Neural cell (in vitro differentiated cells): ENCODE results near the gene KRTAP3-3. TPM values are rescaled to one million over a fixed set of nuclear protein-coding genes. Genes with fewer than 3 reads are reported as not detected.

ENCODE experiments used
- H2AFZ ChIP-seq: fragments of 200-600, 300-800 bp; sonication (generic), shearing (Covaris generic); 2 replicates; pipeline ENCODE4 v1.6.0; 2014; ENCODE audit warnings: low read depth, mild to moderate bottlenecking, antibody characterized with exemption, low read length, moderate library complexity
- H3F3A ChIP-seq: fragments of 200-600 bp; shearing (Covaris generic); 2 replicates; pipeline ENCODE4 v1.6.1; 2016; ENCODE audit warnings: mild to moderate bottlenecking, moderate library complexity, mixed read lengths, antibody characterized with exemption, low read length; ENCODE audit not compliant: insufficient read depth, poor library complexity, severe bottlenecking
- H3K27ac ChIP-seq: fragments of 200-600, 300-800 bp; sonication (generic), shearing (Covaris generic); 2 replicates; pipeline ENCODE4 v1.5.1; 2014; ENCODE audit warnings: mild to moderate bottlenecking, low read length, moderate library complexity
- H3K27me3 ChIP-seq: fragments of 300-800, 200-600 bp; sonication (generic), shearing (Covaris generic); 2 replicates; pipeline ENCODE4 v1.6.0; 2014; ENCODE audit warnings: mild to moderate bottlenecking, low read depth, low read length, moderate library complexity; ENCODE audit not compliant: insufficient read depth
- H3K36me3 ChIP-seq: fragments of 300-800, 200-600 bp; sonication (generic), shearing (Covaris generic); 2 replicates; pipeline ENCODE4 v1.5.1; 2014; ENCODE audit warnings: mild to moderate bottlenecking, antibody characterized with exemption, low read length, moderate library complexity; ENCODE audit not compliant: insufficient read depth
- H3K4me2 ChIP-seq: fragments of 300-800, 200-600 bp; sonication (generic), shearing (Covaris generic); 2 replicates; pipeline ENCODE4 v1.6.0; 2014; ENCODE audit warnings: mild to moderate bottlenecking, low read length
- H3K4me3 ChIP-seq: fragments of 300-800, 200-600 bp; sonication (generic), shearing (Covaris generic); 2 replicates; pipeline ENCODE4 v1.5.1; 2014; ENCODE audit warnings: mild to moderate bottlenecking, low read length, moderate library complexity
- H3K79me2 ChIP-seq: fragments of 200-600 bp; shearing (Covaris generic); replicated peaks from 2 replicates; pipeline ENCODE4 v1.6.0; 2014; ENCODE audit warnings: mild to moderate bottlenecking, low read length, moderate library complexity; ENCODE audit not compliant: insufficient read depth
- H3K9ac ChIP-seq: fragments of 300-800, 200-600 bp; sonication (generic), shearing (Covaris generic); 2 replicates; pipeline ENCODE4 v1.6.1; 2016; ENCODE audit warnings: mild to moderate bottlenecking, low read length, mixed read lengths
- H3K9me2 ChIP-seq: fragments of 200-600 bp; shearing (Covaris generic); 2 replicates; pipeline ENCODE4 v1.6.1; 2016; ENCODE audit warnings: mild to moderate bottlenecking, low read length, mixed read lengths; ENCODE audit not compliant: insufficient read depth
- H3K9me3 ChIP-seq: fragments of 200-600, 300-800 bp; sonication (generic), shearing (Covaris generic); 2 replicates; pipeline ENCODE4 v1.6.1; 2016; ENCODE audit warnings: mild to moderate bottlenecking, mixed run types, low read length, moderate library complexity, mixed read lengths
- H4K20me1 ChIP-seq: fragments of 200-600 bp; shearing (Covaris generic); 2 replicates; pipeline ENCODE4 v1.6.1; 2016; ENCODE audit warnings: mild to moderate bottlenecking, mixed run types; ENCODE audit not compliant: insufficient read depth
- EP300 ChIP-seq: fragments of 450-650 bp; conservative IDR thresholded peaks from 2 replicates; pipeline ENCODE4 v1.6.1; 2014; ENCODE audit warnings: antibody characterized with exemption, mild to moderate bottlenecking, moderate library complexity; ENCODE audit not compliant: poor library complexity, severe bottlenecking
- EZH2 ChIP-seq: fragments of 200-600, 300-800 bp; shearing (Covaris generic), sonication (generic); IDR thresholded peaks from 2 replicates; pipeline ENCODE4 v1.6.1; 2014; ENCODE audit warnings: antibody characterized with exemption, low read length, borderline replicate concordance, mild to moderate bottlenecking; ENCODE audit not compliant: insufficient read depth, poor library complexity, severe bottlenecking
- MXI1 ChIP-seq: fragments of 450-650 bp; conservative IDR thresholded peaks from 2 replicates; pipeline ENCODE4 v1.6.1; 2014; ENCODE audit warnings: antibody characterized with exemption, mild to moderate bottlenecking; ENCODE audit not compliant: poor library complexity, severe bottlenecking
- POLR2AphosphoS5 ChIP-seq: IDR thresholded peaks from 2 replicates; pipeline ENCODE4 v1.6.1; 2012
- RAD21 ChIP-seq: fragments of 450-650 bp; conservative IDR thresholded peaks from 2 replicates; pipeline ENCODE4 v1.6.1; 2014; ENCODE audit warnings: antibody characterized with exemption, mild to moderate bottlenecking, moderate library complexity
- SMC3 ChIP-seq: fragments of 450-650 bp; conservative IDR thresholded peaks from 2 replicates; pipeline ENCODE4 v1.6.1; 2014; ENCODE audit warnings: antibody characterized with exemption, mild to moderate bottlenecking, moderate library complexity; ENCODE audit not compliant: poor library complexity
- TAF1 ChIP-seq: IDR thresholded peaks from 2 replicates; pipeline ENCODE4 v1.6.1; 2012; ENCODE audit warnings: low read depth
- polyA plus RNA-seq: library from polyadenylated mRNA; depleted of rRNA; stranded (reverse); fragments of >200 nt; gene quantifications from 2 replicates; pipeline ENCODE4 v1.2.3, GENCODE V29; 2014
- TF ChIP-seq, protein P1 (sequence below): IDR thresholded peaks from 2 replicates; pipeline ENCODE4 v1.6.1; 2012; ENCODE audit warnings: borderline replicate concordance
- TF ChIP-seq, protein P2 (sequence below): fragments of 450-650 bp; IDR thresholded peaks from 2 replicates; pipeline ENCODE4 v1.5.1; 2014; ENCODE audit warnings: antibody characterized with exemption, mild to moderate bottlenecking, moderate library complexity; ENCODE audit not compliant: poor library complexity, severe bottlenecking

Gene KRTAP3-3
- polyA plus RNA-seq, 1 donor from 2014 or later = not detected

DNA sequence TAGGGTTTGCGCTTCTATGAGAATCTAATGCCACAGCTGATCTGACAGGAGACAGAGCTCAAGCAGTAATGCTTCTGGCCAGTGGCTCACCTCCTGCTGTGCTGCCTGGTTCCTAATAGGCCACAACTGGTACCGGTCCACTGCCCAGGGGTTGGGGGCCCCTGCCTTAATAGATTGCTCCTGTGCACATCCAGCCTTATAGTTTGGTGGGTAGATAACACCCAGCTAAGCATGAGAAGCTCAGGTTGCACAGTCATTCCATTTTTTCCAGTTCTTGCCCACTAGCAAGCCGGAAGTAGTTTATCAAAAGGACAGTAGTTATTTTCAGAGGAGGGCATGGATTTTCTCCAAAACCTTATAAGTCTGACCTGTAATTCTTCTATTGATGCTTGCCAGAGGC, 25.5 kb upstream of the KRTAP3-3 start:
- H3K4me2 ChIP-seq = no peak overlapping the region

DNA sequence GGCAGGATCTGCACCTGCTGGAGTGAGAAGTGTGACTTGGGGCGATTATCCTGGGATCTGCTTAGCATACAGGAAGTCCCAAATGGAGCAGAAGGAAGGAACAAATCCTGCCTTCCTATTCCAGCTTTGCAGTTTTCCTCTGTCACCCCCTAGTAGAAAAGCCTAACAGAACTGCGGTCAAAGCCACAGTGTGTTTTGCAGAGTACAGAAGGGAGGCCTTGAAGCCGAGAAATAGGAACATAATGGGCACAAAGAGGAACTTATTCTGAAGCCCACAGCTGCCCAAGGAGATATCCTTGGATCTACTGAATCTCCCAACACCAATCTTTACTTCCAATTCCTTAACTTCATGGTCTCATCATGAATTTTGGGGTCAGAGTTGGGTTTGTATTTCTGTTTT, 24.6 kb upstream of the KRTAP3-3 start:
- Histone ChIP-seq H3K9me2 (no peaks in the 10 kb centered on the region), H3F3A (no peaks in the 10 kb centered on the region), H3K4me2 (no peak overlapping the region), H3K36me3 (no peaks in the 10 kb centered on the region), H3K27me3 (no peaks in the 10 kb centered on the region), H3K79me2 (no peaks in the 10 kb centered on the region), H3K27ac (no peak overlapping the region), H3K9ac (no peak overlapping the region), H2AFZ (no peak overlapping the region), H3K4me3 (no peak overlapping the region), H4K20me1 (no peaks in the 10 kb centered on the region), H3K9me3 (no peaks in the 10 kb centered on the region)
- TF ChIP-seq RAD21 (no peak), MXI1 (no peak)
- TF ChIP-seq, protein P1, sequence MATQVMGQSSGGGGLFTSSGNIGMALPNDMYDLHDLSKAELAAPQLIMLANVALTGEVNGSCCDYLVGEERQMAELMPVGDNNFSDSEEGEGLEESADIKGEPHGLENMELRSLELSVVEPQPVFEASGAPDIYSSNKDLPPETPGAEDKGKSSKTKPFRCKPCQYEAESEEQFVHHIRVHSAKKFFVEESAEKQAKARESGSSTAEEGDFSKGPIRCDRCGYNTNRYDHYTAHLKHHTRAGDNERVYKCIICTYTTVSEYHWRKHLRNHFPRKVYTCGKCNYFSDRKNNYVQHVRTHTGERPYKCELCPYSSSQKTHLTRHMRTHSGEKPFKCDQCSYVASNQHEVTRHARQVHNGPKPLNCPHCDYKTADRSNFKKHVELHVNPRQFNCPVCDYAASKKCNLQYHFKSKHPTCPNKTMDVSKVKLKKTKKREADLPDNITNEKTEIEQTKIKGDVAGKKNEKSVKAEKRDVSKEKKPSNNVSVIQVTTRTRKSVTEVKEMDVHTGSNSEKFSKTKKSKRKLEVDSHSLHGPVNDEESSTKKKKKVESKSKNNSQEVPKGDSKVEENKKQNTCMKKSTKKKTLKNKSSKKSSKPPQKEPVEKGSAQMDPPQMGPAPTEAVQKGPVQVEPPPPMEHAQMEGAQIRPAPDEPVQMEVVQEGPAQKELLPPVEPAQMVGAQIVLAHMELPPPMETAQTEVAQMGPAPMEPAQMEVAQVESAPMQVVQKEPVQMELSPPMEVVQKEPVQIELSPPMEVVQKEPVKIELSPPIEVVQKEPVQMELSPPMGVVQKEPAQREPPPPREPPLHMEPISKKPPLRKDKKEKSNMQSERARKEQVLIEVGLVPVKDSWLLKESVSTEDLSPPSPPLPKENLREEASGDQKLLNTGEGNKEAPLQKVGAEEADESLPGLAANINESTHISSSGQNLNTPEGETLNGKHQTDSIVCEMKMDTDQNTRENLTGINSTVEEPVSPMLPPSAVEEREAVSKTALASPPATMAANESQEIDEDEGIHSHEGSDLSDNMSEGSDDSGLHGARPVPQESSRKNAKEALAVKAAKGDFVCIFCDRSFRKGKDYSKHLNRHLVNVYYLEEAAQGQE = no peak
- TF ChIP-seq, protein P2, sequence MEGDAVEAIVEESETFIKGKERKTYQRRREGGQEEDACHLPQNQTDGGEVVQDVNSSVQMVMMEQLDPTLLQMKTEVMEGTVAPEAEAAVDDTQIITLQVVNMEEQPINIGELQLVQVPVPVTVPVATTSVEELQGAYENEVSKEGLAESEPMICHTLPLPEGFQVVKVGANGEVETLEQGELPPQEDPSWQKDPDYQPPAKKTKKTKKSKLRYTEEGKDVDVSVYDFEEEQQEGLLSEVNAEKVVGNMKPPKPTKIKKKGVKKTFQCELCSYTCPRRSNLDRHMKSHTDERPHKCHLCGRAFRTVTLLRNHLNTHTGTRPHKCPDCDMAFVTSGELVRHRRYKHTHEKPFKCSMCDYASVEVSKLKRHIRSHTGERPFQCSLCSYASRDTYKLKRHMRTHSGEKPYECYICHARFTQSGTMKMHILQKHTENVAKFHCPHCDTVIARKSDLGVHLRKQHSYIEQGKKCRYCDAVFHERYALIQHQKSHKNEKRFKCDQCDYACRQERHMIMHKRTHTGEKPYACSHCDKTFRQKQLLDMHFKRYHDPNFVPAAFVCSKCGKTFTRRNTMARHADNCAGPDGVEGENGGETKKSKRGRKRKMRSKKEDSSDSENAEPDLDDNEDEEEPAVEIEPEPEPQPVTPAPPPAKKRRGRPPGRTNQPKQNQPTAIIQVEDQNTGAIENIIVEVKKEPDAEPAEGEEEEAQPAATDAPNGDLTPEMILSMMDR = no peak

More for the DNA sequence above, 25.5 kb upstream of the KRTAP3-3 start:
- Histone ChIP-seq H3K9me3 (no peaks in the 10 kb centered on the region), H3K27me3 (no peaks in the 10 kb centered on the region), H3K9me2 (no peaks in the 10 kb centered on the region), H4K20me1 (no peaks in the 10 kb centered on the region), H3K9ac (no peak overlapping the region), H2AFZ (no peak overlapping the region), H3K79me2 (no peaks in the 10 kb centered on the region), H3K36me3 (no peaks in the 10 kb centered on the region), H3K27ac (no peak overlapping the region), H3K4me3 (no peak overlapping the region), H3F3A (no peaks in the 10 kb centered on the region)
- no peak for TF ChIP-seq MXI1
- TF ChIP-seq SMC3 = no peak
- TF ChIP-seq POLR2AphosphoS5 = no peak
- TF ChIP-seq, protein P2 = no peak
- no peak for TF ChIP-seq RAD21
- TF ChIP-seq EP300 = no peak
- TF ChIP-seq TAF1 = no peak
- no peak for TF ChIP-seq EZH2
- TF ChIP-seq, protein P1 = no peak
